Measurements from ENCODE around the gene MCOLN2. TPM values are rescaled to one million over a fixed set of nuclear protein-coding genes. Genes with fewer than 3 reads are reported as not detected.
"Not testable (repeated sequence)": the region's sequence is repeated elsewhere in the genome, so short reads cannot be mapped to it uniquely, and the experiment has no call there.

MCOLN2 gene
- total RNA-seq, 2 donors from 2014 or later: 1.1 to 6.8 TPM

DNA sequence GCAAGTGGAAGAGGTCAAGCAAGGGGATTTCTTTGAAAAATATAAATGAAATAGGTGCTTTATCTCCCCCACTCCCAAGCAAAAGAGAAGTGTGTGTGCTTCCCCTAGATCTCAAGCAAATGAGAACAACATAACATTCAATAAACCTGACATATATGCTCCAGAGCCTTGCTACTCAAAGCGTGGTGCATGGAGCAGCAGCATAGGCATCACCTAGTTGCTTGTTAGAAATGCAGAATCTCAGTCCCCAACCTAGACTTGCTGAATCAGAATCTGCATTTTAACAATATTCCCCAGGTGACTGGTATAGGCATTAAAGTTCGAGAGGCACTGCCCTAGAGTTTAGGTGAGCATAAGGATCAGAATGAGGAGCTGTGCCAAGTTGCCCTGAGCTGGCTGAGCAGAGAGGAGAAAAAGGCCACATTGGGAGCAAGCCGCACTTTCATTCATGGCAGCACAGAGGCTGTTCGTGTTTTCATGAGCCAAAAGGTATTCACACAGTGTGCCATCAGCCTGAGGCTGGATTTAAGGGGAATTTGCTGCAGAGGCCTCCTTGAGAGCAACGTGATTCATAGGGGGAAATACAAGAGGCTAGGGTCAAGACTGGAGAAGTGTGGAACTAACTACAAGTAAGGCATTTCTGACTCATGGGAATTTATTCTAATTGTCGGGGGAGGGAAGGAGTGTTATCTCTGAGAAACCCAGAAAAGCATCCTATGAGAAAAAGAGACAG, 89.7 kb downstream of the MCOLN2 start:
- H3K36me3 ChIP-seq: no peaks in the 10 kb centered on the region
- H3K27ac ChIP-seq: no peak overlapping the region
- no peaks in the 10 kb centered on the region for H3K27me3 ChIP-seq (replicated peaks; ENCODE audit: insufficient read depth)
- no peak overlapping the region for H3K4me3 ChIP-seq
- intact Hi-C loops (cut with DNase I): no loop called here
- no peak for DNase-seq (ENCODE audit: low spot score)
- no peaks in the 10 kb centered on the region for H3K4me1 ChIP-seq (replicated peaks)
- TF ChIP-seq POLR2A (IDR thresholded peaks at IDR 0.05): no peak
- TF ChIP-seq POLR2AphosphoS5 (IDR thresholded peaks at IDR 0.05): no peak
- TF ChIP-seq, protein P1, sequence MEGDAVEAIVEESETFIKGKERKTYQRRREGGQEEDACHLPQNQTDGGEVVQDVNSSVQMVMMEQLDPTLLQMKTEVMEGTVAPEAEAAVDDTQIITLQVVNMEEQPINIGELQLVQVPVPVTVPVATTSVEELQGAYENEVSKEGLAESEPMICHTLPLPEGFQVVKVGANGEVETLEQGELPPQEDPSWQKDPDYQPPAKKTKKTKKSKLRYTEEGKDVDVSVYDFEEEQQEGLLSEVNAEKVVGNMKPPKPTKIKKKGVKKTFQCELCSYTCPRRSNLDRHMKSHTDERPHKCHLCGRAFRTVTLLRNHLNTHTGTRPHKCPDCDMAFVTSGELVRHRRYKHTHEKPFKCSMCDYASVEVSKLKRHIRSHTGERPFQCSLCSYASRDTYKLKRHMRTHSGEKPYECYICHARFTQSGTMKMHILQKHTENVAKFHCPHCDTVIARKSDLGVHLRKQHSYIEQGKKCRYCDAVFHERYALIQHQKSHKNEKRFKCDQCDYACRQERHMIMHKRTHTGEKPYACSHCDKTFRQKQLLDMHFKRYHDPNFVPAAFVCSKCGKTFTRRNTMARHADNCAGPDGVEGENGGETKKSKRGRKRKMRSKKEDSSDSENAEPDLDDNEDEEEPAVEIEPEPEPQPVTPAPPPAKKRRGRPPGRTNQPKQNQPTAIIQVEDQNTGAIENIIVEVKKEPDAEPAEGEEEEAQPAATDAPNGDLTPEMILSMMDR (IDR thresholded peaks at IDR 0.05): no peak
- 79% methylated on average over 6 of the region's 6 CpGs for WGBS
- H3K9me3 ChIP-seq: no peaks in the 10 kb centered on the region

DNA sequence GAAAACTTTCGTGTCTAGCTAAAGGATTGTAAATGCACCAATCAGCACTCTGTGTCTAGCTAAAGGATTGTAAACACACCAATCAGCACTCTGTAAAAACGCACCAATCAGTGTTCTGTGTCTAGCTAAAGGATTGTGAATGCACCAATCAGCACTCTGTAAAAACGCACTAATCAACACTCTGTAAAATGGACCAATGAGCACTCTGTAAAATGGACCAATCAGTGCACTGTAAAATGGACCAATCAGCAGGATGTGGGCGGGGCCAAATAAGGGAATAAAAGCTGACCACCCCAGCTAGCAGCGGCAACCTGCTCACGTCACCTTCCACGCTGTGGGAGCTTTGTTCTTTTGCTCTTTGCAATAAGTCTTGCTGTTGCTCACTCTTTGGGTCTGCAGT, 94.2 kb downstream of the MCOLN2 start:
- H3K4me3 ChIP-seq; H3K9me3 ChIP-seq; H3K27ac ChIP-seq; H3K27me3 ChIP-seq (replicated peaks; ENCODE audit: insufficient read depth); intact Hi-C loops (cut with DNase I); H3K4me1 ChIP-seq (replicated peaks); DNase-seq (ENCODE audit: low spot score); H3K36me3 ChIP-seq: not testable (repeated sequence)
- 95% methylated on average over 7 of the region's 7 CpGs for WGBS

DNA sequence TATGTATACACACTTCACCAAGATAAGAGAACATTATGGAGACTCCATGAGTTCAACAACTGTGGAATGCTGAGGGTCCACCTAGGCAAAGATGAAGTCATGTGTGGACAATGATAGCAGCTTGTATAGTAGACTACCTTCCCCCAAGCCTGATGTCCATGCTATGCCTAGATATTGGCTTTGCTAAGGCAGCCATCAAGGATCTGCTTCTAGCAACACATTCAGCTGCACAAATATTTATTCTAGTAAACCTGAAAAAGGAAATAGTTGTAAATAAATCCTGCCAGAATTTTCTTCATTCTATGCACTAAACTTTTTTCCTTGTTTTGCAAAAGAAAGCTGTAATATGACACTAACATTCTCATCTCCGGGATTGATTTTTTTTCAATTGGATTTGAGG, 96.9 kb downstream of the MCOLN2 start:
- no peaks in the 10 kb centered on the region for H3K27me3 ChIP-seq (replicated peaks; ENCODE audit: insufficient read depth)
- H3K36me3 ChIP-seq: no peaks in the 10 kb centered on the region
- 24% methylated on average over 1 of the region's 1 CpG for WGBS
- no peak for DNase-seq (ENCODE audit: low spot score)
- no peak overlapping the region for H3K27ac ChIP-seq
- no peak for TF ChIP-seq POLR2A (IDR thresholded peaks at IDR 0.05)
- TF ChIP-seq, protein P1 (IDR thresholded peaks at IDR 0.05): no peak
- TF ChIP-seq POLR2AphosphoS5 (IDR thresholded peaks at IDR 0.05): no peak
- no peaks in the 10 kb centered on the region for H3K4me1 ChIP-seq (replicated peaks)
- no peaks in the 10 kb centered on the region for H3K9me3 ChIP-seq
- H3K4me3 ChIP-seq: no peak overlapping the region
- intact Hi-C loops (cut with DNase I): no loop called here

DNA sequence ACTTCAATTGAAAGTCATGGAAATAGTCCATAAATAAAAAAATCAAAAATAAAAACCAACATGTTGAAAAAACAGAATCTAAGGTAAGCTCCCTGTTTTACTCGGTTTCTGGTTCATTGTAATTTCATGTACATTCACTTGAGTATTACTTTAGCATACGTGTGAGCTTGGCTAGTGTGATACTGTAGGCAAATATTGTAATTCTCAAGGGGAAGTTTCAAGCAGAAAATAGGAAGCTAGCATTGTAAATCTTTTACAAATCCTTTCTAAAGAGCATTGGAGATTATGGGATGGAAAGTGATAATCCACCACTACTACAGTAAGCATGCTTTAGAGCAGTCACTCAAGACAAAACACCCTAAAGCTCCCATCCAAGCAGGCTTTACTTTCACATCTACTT, 100.6 kb downstream of the MCOLN2 start:
- 85% methylated on average over 2 of the region's 2 CpGs for WGBS
- TF ChIP-seq POLR2A (IDR thresholded peaks at IDR 0.05) (no peak), POLR2AphosphoS5 (IDR thresholded peaks at IDR 0.05) (no peak)
- TF ChIP-seq, protein P1 (IDR thresholded peaks at IDR 0.05): no peak
- Histone ChIP-seq H3K9me3 (no peaks in the 10 kb centered on the region), H3K36me3 (no peaks in the 10 kb centered on the region), H3K27me3 (replicated peaks; ENCODE audit: insufficient read depth) (no peaks in the 10 kb centered on the region), H3K4me3 (no peak overlapping the region), H3K4me1 (replicated peaks) (no peaks in the 10 kb centered on the region), H3K27ac (no peak overlapping the region)
- DNase-seq (ENCODE audit: low spot score): no peak
- intact Hi-C loops (cut with DNase I): no loop called here

DNA sequence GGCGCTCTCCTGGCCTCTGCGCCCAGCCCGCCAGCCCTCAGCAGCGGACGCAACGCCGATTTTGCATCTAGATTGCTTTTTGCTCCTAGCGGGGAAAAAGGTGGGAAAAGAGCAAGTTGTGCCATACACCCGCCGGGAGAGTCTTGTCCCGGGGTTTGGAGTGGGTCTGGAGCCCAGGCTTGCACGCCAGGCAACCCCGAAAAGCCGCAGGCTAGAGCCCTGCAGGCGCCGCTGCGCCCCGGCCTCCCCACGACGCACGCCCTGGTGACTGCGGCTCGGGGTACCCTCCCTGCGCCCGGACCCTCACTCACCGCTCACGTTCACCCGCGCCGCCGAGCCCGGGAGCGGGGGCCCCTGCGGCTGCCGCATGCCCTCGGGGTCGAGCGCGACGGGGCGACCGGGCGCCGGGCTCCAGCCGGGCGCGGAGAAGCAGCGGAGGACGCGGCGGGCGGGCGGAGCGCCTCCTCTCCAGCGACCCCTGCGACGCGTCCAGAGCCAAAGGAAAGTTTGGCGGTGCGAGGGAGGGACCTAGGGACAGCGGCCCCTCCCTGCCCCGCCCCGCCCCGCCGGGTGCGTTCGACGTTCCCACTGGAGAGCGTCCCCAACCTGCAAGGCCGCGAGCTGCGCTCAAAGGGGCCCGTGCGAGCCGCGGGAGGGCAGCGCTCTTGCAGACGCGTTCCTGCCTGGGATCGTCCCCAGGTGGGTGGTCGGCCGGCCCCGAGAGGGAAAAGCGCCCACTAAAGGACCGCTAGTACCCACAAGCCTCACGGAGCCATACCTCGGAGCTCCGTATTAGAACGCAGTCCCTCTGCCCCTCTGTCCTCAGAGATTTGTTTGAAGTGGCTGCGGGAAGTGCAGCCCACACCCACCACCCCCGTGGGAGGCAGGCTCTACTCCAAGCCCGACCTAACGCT, 104.0 kb downstream of the MCOLN2 start, which contains the start of gene LPAR3:
TSS of gene LPAR3 (minus strand) at position 502 of the 914 bp plus-strand sequence. CDS start 27,086 bp downstream, outside the sequence.
- H3K9me3 ChIP-seq: no peaks in the 10 kb centered on the region
- H3K4me1 ChIP-seq (replicated peaks): no peaks in the 10 kb centered on the region
- WGBS: 1% methylated on average over 37 of the region's 93 CpGs
- H3K4me3 ChIP-seq: peak within 1 kb of the TSS; percentile 55 to 70
- DNase-seq (ENCODE audit: low spot score): peak; percentile 85
- TF ChIP-seq POLR2AphosphoS5 (IDR thresholded peaks at IDR 0.05) (peak; percentile 57), POLR2A (IDR thresholded peaks at IDR 0.05) (peak; percentile 76)
- TF ChIP-seq, protein P1 (IDR thresholded peaks at IDR 0.05): peak in 1 of 4 experiments; percentile 36
- intact Hi-C loops (cut with DNase I): no loop called here
- H3K27me3 ChIP-seq (replicated peaks; ENCODE audit: insufficient read depth): no peaks in the 10 kb centered on the region
- peak within 1 kb of the TSS; percentile 76 to 77 for H3K27ac ChIP-seq
- no peaks in the 10 kb centered on the region for H3K36me3 ChIP-seq

Measured in prostate gland (tissue), 2 donors.